GM06990 (cell line): ENCODE data around the gene PHACTR2.

Source experiments
- DNase-seq: peaks from one replicate; pipeline ENCODE4 v3.0.0-alpha.2; 2011; ENCODE audit not compliant: insufficient read length; ENCODE audit errors: extremely low read depth
- H3K27me3 ChIP-seq: replicated peaks from 2 replicates; pipeline ENCODE4 v1.6.0; 2011; ENCODE audit warnings: low read length; ENCODE audit not compliant: control insufficient read depth, insufficient read depth
- H3K36me3 ChIP-seq: 2 replicates; pipeline ENCODE4 v1.5.1; 2011; ENCODE audit warnings: low read length; ENCODE audit not compliant: control insufficient read depth, insufficient read depth
- H3K4me3 ChIP-seq: replicated peaks from 2 replicates; pipeline ENCODE4 v1.5.1; 2011; ENCODE audit warnings: low read depth, mild to moderate bottlenecking, control low read depth, low read length
- CTCF ChIP-seq: IDR thresholded peaks from 2 replicates; pipeline ENCODE4 v1.5.1; 2011; ENCODE audit warnings: low read length, control low read depth, mild to moderate bottlenecking, inconsistent platforms; ENCODE audit not compliant: insufficient read depth, poor library complexity, severe bottlenecking

The PHACTR2 gene

GRCh38 chr6:143701349-143702234, 23.8 kb downstream of the PHACTR2 start:
- Histone ChIP-seq H3K4me3 (no peak overlapping the region), H3K36me3 (no peaks in the 10 kb centered on the region)
- TF ChIP-seq CTCF, result no peak

DNA sequence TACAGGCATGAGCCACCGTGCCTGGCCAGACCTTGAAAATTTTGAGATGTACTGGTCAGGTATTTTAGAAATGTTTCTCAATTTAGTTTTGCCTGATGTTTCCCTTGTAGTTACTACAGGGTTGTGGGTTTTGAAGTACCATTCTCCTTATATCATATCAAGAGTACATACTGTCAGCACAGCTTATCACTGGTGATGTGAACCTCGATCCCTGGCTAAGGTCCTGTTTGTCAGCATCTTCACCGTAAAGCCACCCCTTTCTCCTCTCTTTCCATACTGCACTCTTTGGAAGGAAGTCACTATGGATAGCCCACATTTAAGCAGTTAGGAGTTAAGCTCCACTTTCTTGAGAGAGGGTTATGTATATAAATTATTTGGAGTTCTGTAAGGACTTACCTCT, 27.8 kb downstream of the PHACTR2 start:
- Histone ChIP-seq H3K36me3 (no peaks in the 10 kb centered on the region), H3K4me3 (no peak overlapping the region), H3K27me3 (no peaks in the 10 kb centered on the region)
- no peak for DNase-seq
- no peak for TF ChIP-seq CTCF

More at GRCh38 chr6:143701349-143702234, 23.8 kb downstream of the PHACTR2 start:
- DNase-seq, result no peak
- H3K27me3 ChIP-seq, result no peaks in the 10 kb centered on the region

- no peaks in the 10 kb centered on the region for H3K27me3 ChIP-seq
- H3K36me3 ChIP-seq, result no peaks in the 10 kb centered on the region
- no peak overlapping the region for H3K4me3 ChIP-seq
- no peak for DNase-seq
- no peak for TF ChIP-seq CTCF
Observed at GRCh38 chr6:143707697-143708096, 29.9 kb downstream of the PHACTR2 start.

DNA sequence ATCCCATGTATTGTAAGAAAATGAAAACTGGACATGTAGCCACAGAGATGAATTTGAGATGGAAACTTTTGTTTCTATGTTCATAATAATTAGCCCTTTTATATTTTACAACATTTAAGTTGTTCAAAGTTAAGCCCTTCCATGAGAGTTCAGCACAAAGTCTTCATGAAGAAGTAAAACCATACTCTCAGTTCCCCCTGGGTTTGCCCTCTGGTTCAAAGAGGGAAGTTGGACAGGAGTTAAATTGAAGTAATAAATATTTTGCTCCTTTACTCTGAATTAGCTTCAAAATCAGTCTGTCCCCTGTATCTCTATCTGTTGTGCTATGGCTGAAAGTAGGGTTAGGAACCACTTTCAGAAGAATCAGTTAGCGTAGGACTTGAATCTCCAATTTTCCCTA, 31.1 kb downstream of the PHACTR2 start:
- Histone ChIP-seq H3K27me3 (no peaks in the 10 kb centered on the region), H3K36me3 (no peaks in the 10 kb centered on the region), H3K4me3 (no peak overlapping the region)
- no peak for DNase-seq
- TF ChIP-seq CTCF, result no peak

- no peak for DNase-seq
- Histone ChIP-seq H3K36me3 (no peaks in the 10 kb centered on the region), H3K27me3 (no peaks in the 10 kb centered on the region), H3K4me3 (no peak overlapping the region)
- no peak for TF ChIP-seq CTCF
Observed at GRCh38 chr6:143711714-143712113, 33.9 kb downstream of the PHACTR2 start.
